Parathyroid adenoma (tissue), 2 donors: Measurements from ENCODE around the gene CGB1.

Experiments used
- H2AFZ ChIP-seq: fragments of 300-600 bp; sonication (generic); one replicate; pipeline ENCODE4 v1.7.0; 2017; ENCODE audit warnings: antibody characterized with exemption, mild to moderate bottlenecking
- H3K27ac ChIP-seq: fragments of 300-600 bp; sonication (generic); one replicate; pipeline ENCODE4 v1.7.0; 2017
- H3K27me3 ChIP-seq: fragments of 300-600 bp; sonication (generic); one replicate; pipeline ENCODE4 v1.7.0; 2017; ENCODE audit warnings: low read length; ENCODE audit not compliant: control insufficient read depth, insufficient read depth
- H3K36me3 ChIP-seq: fragments of 300-600 bp; sonication (generic); one replicate; pipeline ENCODE4 v1.7.0; 2017; ENCODE audit warnings: low read length; ENCODE audit not compliant: control insufficient read depth, insufficient read depth
- H3K4me1 ChIP-seq: fragments of 300-600 bp; sonication (generic); one replicate; pipeline ENCODE4 v1.7.0; 2017; ENCODE audit warnings: control low read depth
- H3K4me2 ChIP-seq: fragments of 300-600 bp; sonication (generic); one replicate; pipeline ENCODE4 v1.7.0; 2017; ENCODE audit warnings: low read length
- H3K4me3 ChIP-seq: fragments of 300-600 bp; sonication (generic); one replicate; pipeline ENCODE4 v1.7.0; 2017; ENCODE audit warnings: low read depth, low read length
- H3K79me2 ChIP-seq: fragments of 300-600 bp; sonication (generic); one replicate; pipeline ENCODE4 v1.7.0; 2017; ENCODE audit warnings: control low read depth
- H3K9ac ChIP-seq: fragments of 300-600 bp; sonication (generic); one replicate; pipeline ENCODE4 v1.7.0; 2017; ENCODE audit warnings: mild to moderate bottlenecking
- H3K9me3 ChIP-seq: fragments of 300-600 bp; sonication (generic); one replicate; pipeline ENCODE4 v1.7.0; 2017; ENCODE audit warnings: low read length; ENCODE audit not compliant: control insufficient read depth
- CTCF ChIP-seq: fragments of 300-600 bp; sonication (generic); IDR thresholded peaks from one replicate; pipeline ENCODE4 v1.7.0; 2017; ENCODE audit warnings: antibody characterized with exemption, mild to moderate bottlenecking
- donor health status: primary hyperparathyroidism.

The CGB1 gene

DNA sequence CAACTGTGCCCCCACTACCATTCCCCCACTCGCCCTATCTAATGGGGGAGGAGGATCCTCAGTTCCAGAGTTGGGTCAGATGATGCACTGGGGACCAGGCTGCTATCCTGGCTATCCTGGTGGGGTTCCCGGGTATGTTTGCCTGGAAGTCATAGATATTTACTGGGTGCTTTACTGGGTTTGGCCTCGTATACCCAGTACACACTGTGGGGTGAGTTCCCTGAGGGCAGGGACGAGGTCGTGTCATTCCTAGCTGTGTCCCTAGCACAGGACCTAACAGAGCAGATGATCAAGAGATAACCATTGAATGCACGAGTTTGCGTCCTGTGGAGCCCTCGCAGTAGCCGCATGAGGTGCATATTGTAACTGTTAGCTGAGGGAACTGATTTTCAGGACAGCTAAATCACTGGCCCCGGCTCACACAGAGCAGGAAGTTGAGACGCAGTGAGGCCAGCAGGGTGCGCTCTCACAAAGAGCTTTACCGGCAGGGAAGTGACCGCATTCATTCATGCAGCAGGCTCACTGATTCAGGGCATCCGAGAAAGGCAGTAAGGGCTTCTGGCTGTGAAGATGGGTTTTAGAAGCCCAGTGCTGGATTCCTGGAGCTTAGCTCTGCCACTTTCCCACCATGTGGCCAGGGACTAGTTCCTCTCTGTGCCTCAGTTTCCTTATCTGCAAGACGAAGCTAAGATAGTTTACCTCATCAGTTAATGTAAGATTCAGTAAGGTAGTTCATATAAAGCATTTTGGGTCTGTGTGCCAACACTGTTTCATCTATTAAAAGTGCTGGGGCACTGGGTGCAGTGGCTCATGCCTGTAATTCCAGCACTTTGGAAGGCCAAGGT, 37.0 kb downstream of the CGB1 start:
- Histone ChIP-seq H2AFZ (no peak overlapping the region), H3K4me3 (no peak overlapping the region), H3K79me2 (peaks cover 6% of the 10 kb centered on the region), H3K4me2 (no peak overlapping the region), H3K36me3 (no peaks in the 10 kb centered on the region), H3K9ac (no peak overlapping the region), H3K9me3 (no peaks in the 10 kb centered on the region), H3K27me3 (no peaks in the 10 kb centered on the region), H3K4me1 (no peaks in the 10 kb centered on the region), H3K27ac (no peak overlapping the region)
- peak; percentile 48 for TF ChIP-seq CTCF

DNA sequence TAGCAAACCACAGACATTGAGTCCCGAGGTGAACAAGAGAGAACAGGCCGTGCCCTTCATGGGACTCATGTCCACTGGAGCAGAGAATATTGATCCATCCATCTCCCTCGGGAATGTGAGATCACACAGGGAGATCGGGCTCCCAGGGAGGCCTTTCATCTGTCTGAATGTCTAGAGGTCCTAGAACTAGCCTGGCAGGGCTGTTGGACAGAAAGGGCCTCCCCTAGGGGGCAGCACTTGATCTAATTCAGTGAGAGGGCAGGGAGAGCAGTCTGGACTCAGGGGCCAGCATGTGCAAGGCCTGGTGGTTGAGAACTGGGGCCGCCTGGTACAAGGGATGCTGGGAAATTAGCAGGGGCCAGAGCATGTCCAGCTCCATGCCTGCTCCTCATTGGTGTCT, 38.7 kb downstream of the CGB1 start:
- peaks cover 11% of the 10 kb centered on the region for H3K79me2 ChIP-seq
- no peak overlapping the region for H3K9ac ChIP-seq
- H3K27me3 ChIP-seq, result no peaks in the 10 kb centered on the region
- H3K4me3 ChIP-seq, result no peak overlapping the region
- no peaks in the 10 kb centered on the region for H3K4me1 ChIP-seq
- H3K9me3 ChIP-seq, result no peaks in the 10 kb centered on the region
- no peak overlapping the region for H2AFZ ChIP-seq
- no peaks in the 10 kb centered on the region for H3K36me3 ChIP-seq
- no peak overlapping the region for H3K4me2 ChIP-seq
- H3K27ac ChIP-seq, result no peak overlapping the region
- TF ChIP-seq CTCF, result peak; percentile 9

DNA sequence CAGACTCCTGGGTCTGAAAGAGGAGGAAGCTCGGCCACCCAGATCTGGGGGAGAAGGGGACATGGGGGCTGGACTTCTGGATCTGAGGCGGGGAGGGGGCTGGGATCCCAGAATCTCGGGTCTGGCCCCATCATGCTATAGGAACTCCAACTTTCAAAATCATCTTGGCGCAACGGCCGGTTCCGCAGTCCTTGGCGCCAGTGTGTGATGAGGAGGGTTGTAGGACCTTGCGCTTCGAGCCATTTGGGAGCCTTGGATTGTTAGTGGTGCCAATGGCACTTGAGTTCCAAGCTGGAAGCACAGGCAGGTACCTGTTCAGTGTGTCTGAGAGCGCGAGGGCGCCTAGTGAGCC, 42.7 kb downstream of the CGB1 start:
- TF ChIP-seq CTCF, result no peak
- Histone ChIP-seq H3K27ac (peak overlapping the region; percentile 88), H3K36me3 (no peaks in the 10 kb centered on the region), H3K9me3 (no peaks in the 10 kb centered on the region), H3K4me3 (peak overlapping the region; percentile 88), H2AFZ (peak overlapping the region; percentile 84), H3K79me2 (peaks cover 20% of the 10 kb centered on the region), H3K4me2 (peak overlapping the region; percentile 96), H3K27me3 (no peaks in the 10 kb centered on the region), H3K9ac (no peak overlapping the region), H3K4me1 (no peaks in the 10 kb centered on the region)

- H3K27ac ChIP-seq, result peak within 1 kb of the TSS; percentile 88
- H3K36me3 ChIP-seq, result no peaks in the 10 kb centered on the region
- H3K79me2 ChIP-seq, result peaks cover 20% of the 10 kb centered on the region
- no peaks in the 10 kb centered on the region for H3K27me3 ChIP-seq
- H3K4me1 ChIP-seq, result no peaks in the 10 kb centered on the region
- H2AFZ ChIP-seq, result peak within 1 kb of the TSS; percentile 84
- peak within 1 kb of the TSS; percentile 88 for H3K4me3 ChIP-seq
- H3K4me2 ChIP-seq, result peak within 1 kb of the TSS; percentile 96
- peak; percentile 100 for TF ChIP-seq CTCF
- H3K9me3 ChIP-seq, result no peaks in the 10 kb centered on the region
- H3K9ac ChIP-seq, result peak within 1 kb of the TSS; percentile 61
These were observed 43.3 kb downstream of the CGB1 start, which contains the start of the genes GYS1 and RUVBL2 for GRCh38 chr19:48993175-48994034. GYS1 (minus strand) TSS chr19:48993309; CDS start chr19:48993112, 197 bp downstream. RUVBL2 (plus strand) TSS chr19:48993887; CDS start chr19:48993912, 25 bp downstream.
